Aorta (tissue), 5 donors: ENCODE measurements around the gene PLCD3. TPM values are rescaled to one million over a fixed set of nuclear protein-coding genes. Genes with fewer than 3 reads are reported as not detected.

ENCODE experiments used
- ATAC-seq: fragments of 200-7000 bp; cut with Tn5 transposase; one replicate; pipeline ENCODE4 v1.9.1; 2022; ENCODE audit warnings: moderate library complexity; ENCODE audit not compliant: low FRiP score
- DNase-seq, 2 donors: peaks; one replicate each; pipeline ENCODE4 v3.0.0-alpha.2; 2020
- H3K27ac ChIP-seq, 2 donors: one replicate each; pipeline ENCODE4 v1.5.1; 2013; ENCODE audit warnings: low read length in 2 of 2, mild to moderate bottlenecking in 2 of 2, moderate library complexity in 2 of 2, control low read depth in 1 of 2, inconsistent platforms in 1 of 2, low read depth in 1 of 2
- H3K27me3 ChIP-seq, 2 donors: one replicate each; pipeline ENCODE4 v1.6.1; 2013; ENCODE audit warnings: control low read depth in 1 of 2, low read length in 1 of 2, mild to moderate bottlenecking in 1 of 2, moderate library complexity in 1 of 2; ENCODE audit not compliant: insufficient read depth in 2 of 2, control insufficient read depth in 1 of 2
- H3K36me3 ChIP-seq, 2 donors: one replicate each; pipeline ENCODE4 v1.6.1; 2013; ENCODE audit warnings: control low read depth in 1 of 2, low read length in 1 of 2, mild to moderate bottlenecking in 1 of 2; ENCODE audit not compliant: insufficient read depth in 2 of 2, control insufficient read depth in 1 of 2
- H3K4me1 ChIP-seq, 2 donors: one replicate each; pipeline ENCODE4 v1.6.1; 2013; ENCODE audit warnings: low read length in 2 of 2, control low read depth in 1 of 2, mild to moderate bottlenecking in 1 of 2, moderate library complexity in 1 of 2; ENCODE audit not compliant: insufficient read depth in 2 of 2, control insufficient read depth in 1 of 2
- H3K4me3 ChIP-seq, 2 donors: one replicate each; pipeline ENCODE4 v1.5.1; 2013; ENCODE audit warnings: low read length in 2 of 2, control low read depth in 1 of 2, mild to moderate bottlenecking in 1 of 2
- H3K9me3 ChIP-seq: one replicate; pipeline ENCODE4 v1.6.1; 2013; ENCODE audit warnings: mild to moderate bottlenecking, low read length; ENCODE audit not compliant: control insufficient read depth
- WGBS, 2 donors: extraction: QIAGEN DNeasy Blood & Tissue Kit; methylation state at CpG; one replicate each; pipeline ENCODE4 v1.1.7; 2013; 5-methylcytosine and 5-hydroxymethylcytosine counted together
- intact Hi-C, 2 donors: fragments of 100-400 bp; cut with DNase I; formaldehyde crosslinking; loops; one replicate each; pipeline versions ENCODE4 v1.14.2 to v1.15.0; 2022
- polyA plus RNA-seq, 2 donors: library from polyadenylated mRNA; stranded (reverse); fragments of 200-250 nt; gene quantifications; one replicate each; pipeline ENCODE4 v1.2.3, GENCODE V29; 2013
- total RNA-seq, 2 donors: library from RNA; stranded (reverse); fragmentation: NEBNext Ultra II Directional; extraction: Animal tissue kit (Norgen Biotek cat#: 25700); gene quantifications; one replicate each; pipeline ENCODE4 v1.2.1, GENCODE V29; 2021
- donor health status: healthy with polysubstance abuse.
- donor health status: Bipolar disorder and iron deficiency.
- donor health status: DM: no; HTN: no; CAD: no.
- donor health status: DM: no; HTN: no; CAD: no.
- donor health status: DM: yes; HTN: yes; CAD: no.

The PLCD3 gene
- total and polyA plus RNA-seq, 4 donors, result 22.8 to 97.4 (median 94.2) TPM

DNA sequence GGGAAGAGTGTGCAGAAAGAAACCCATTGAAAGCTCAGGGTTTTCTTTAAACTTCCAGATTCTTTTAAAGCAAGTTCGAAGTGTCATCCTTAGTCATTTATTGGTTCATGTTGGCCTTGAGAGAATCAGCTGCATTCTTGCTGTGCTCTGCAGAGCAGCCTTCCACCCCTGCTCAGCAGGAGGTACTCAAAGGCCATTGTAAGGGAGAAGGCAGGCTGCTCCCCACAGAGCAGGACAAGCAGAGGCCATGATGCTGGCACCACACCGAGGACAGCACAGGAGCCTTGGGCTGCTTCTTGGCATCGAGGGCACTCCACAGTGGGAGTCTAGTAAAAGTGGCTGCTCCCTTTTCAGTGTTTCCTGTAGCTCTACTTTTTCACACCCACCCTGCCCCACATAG is 41.6 kb downstream of the PLCD3 start:
- peaks cover 2 to 5% of the 10 kb centered on the region in 2 donors for H3K4me1 ChIP-seq
- H3K27me3 ChIP-seq, result no peaks in the 10 kb centered on the region
- DNase-seq, result no peak
- peak overlapping the region; percentile 23 to 61 for H3K27ac ChIP-seq
- ATAC-seq, result no peak
- H3K4me3 ChIP-seq, result no peak overlapping the region
- intact Hi-C loops, result no loop called here
- 67 to 81% methylated on average over 3 of the region's 3 CpGs for whole genome bisulfite sequencing, 2 donors
- H3K36me3 ChIP-seq, result peaks cover 0 to 2% of the 10 kb centered on the region in 2 donors
- H3K9me3 ChIP-seq, result no peaks in the 10 kb centered on the region

DNA sequence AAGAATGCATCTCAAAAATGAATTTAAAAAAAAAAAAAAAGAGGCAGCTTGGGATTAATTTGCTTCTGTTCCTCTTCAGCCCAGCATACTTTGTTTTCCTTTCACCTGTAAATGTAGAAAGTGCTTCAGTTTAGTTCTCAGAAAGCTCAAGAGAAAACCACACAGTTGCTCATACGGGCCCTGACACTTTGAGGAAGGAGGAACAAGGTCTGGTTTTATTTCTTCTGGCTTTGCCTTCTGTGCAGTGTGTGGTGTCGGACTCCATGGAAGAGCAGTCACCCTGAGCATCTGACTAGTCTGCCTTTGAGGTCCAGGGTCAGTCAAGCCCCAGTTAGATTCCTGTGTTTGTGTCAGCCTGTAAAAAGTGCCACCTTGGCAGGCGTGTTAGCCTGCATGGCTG is 43.6 kb downstream of the PLCD3 start:
- H3K27me3 ChIP-seq, result no peaks in the 10 kb centered on the region
- intact Hi-C loops, result no loop called here
- H3K4me1 ChIP-seq, result peaks cover 2 to 5% of the 10 kb centered on the region in 2 donors
- WGBS, 2 donors, result 11 to 21% methylated on average over 3 of the region's 3 CpGs
- H3K36me3 ChIP-seq, result peaks cover 0 to 2% of the 10 kb centered on the region in 2 donors
- no peak for ATAC-seq
- DNase-seq, result no peak
- H3K4me3 ChIP-seq, result no peak overlapping the region
- no peaks in the 10 kb centered on the region for H3K9me3 ChIP-seq
- H3K27ac ChIP-seq, result peak overlapping the region in 1 of 2 donors; percentile 95

DNA sequence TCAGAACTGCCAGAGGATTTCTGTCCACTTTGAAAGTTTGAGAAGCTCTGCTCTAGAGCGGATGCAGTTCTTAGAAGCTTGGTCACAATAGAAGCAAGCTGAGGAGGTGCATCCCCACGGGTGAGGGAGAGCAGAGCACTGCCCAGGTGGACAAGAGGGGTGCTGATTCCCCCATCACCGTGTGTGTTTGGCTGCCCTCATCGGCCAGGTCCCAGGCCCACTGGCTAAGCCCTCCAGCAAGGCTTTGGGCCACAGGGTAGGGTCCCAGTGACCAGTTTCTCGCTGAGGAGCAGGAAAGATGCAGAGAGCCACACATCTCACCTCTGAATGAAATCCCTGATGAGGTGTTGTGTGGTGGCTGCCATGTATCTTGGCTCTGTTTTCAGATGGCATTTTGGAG is 44.3 kb downstream of the PLCD3 start:
- H3K27me3 ChIP-seq, result no peaks in the 10 kb centered on the region
- H3K9me3 ChIP-seq, result no peaks in the 10 kb centered on the region
- peaks cover 2 to 5% of the 10 kb centered on the region in 2 donors for H3K4me1 ChIP-seq
- no peak overlapping the region for H3K4me3 ChIP-seq
- intact Hi-C loops, result no loop called here
- peak overlapping the region in 1 of 2 donors; percentile 95 for H3K27ac ChIP-seq
- H3K36me3 ChIP-seq, result peaks cover 0 to 2% of the 10 kb centered on the region in 2 donors
- WGBS, 2 donors, result 56 to 59% methylated on average over 5 of the region's 5 CpGs
- ATAC-seq (no peak), DNase-seq (no peak)

DNA sequence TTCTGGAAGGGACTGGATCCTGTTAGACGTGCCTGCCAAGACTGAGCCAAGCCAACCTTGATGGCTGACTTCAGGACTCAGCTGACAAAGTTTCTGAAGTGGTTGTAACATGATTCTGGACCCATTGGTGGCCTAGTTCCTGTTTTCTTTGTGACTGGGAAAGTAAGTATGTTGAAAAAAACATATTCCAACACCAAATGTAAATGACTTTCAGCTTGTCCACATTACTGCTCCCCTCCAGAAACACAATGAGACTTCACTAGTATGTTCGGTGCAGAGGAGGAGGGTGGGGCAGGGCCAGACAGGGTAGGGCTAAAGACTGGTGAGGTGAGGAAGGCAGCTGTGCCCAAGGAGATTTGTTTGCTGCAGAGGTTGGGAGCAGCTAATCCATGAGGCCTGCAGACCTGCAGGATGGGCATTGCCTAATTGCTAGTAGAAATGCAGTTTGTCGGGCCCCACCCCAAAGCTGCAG is 44.8 kb downstream of the PLCD3 start:
- Histone ChIP-seq H3K4me1 (peaks cover 2 to 5% of the 10 kb centered on the region in 2 donors), H3K36me3 (peaks cover 0 to 2% of the 10 kb centered on the region in 2 donors), H3K9me3 (no peaks in the 10 kb centered on the region), H3K27me3 (no peaks in the 10 kb centered on the region), H3K4me3 (no peak overlapping the region), H3K27ac (peak overlapping the region in 1 of 2 donors; percentile 95)
- 5 to 13% methylated on average over 3 of the region's 3 CpGs for WGBS, 2 donors
- ATAC-seq, result peak; percentile 59
- intact Hi-C loops, result no loop called here
- no peak for DNase-seq

DNA sequence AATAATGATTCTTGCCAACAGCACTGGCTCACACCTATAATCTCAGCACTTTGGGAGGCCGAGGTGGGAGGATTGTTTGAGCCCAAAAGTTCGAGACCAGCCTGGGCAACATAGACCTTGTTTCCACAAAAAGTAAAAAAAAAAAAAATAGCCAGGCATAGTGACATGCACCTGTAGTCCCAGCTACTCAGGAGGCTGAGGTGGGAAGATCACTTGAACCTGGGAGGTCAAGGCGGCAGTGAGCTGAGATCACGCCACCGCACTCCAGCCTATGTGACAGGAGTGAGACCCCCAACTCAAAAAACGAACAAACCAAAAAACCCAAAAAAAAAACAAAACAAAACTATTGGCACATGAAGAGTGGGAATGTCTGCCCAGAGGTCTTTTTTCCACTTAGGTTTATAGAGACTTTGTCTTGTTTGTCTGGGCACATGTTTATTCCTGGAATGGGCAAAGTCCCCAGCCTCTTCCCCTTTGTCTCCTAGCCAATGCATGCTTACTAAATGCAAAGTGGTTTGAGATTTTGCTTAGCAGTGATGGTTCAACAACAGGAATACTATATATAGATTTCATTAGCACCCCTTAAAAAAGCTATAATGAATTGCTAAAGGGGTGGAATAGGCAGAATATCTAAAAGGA is 45.3 kb downstream of the PLCD3 start:
- no peak overlapping the region for H3K4me3 ChIP-seq
- ATAC-seq (peak; percentile 14), DNase-seq (no peak)
- peaks cover 2 to 4% of the 10 kb centered on the region in 2 donors for H3K4me1 ChIP-seq
- H3K27ac ChIP-seq, result peak overlapping the region in 1 of 2 donors; percentile 53
- no peaks in the 10 kb centered on the region for H3K27me3 ChIP-seq
- WGBS, 2 donors, result 16 to 21% methylated on average over 6 of the region's 6 CpGs
- peaks cover 2% of the 10 kb centered on the region in 2 donors for H3K36me3 ChIP-seq
- no peaks in the 10 kb centered on the region for H3K9me3 ChIP-seq
- intact Hi-C loops, result no loop called here

DNA sequence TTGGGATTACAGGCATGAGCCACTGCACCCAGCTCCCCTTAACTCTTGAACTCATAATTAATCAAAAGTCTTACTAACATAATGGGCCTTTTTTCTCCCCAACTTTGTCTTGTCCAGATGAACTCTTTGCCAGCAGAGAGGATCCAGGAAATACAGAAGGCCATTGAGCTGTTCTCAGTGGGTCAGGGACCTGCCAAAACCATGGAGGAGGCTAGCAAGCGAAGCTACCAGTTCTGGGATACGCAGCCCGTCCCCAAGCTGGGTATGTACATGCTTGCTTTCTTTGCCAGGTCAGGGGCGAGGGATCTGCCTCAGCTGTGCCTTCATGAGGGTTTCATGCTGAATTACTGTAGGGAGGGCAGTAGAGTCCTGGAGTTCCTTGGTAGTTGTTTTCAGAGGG is 45.9 kb downstream of the PLCD3 start:
- H3K36me3 ChIP-seq, result peaks cover 2 to 5% of the 10 kb centered on the region in 2 donors
- 82 to 86% methylated on average over 4 of the region's 4 CpGs for WGBS, 2 donors
- DNase-seq (no peak), ATAC-seq (no peak)
- H3K27ac ChIP-seq, result peak overlapping the region; percentile 6 to 53
- no peaks in the 10 kb centered on the region for H3K27me3 ChIP-seq
- no peaks in the 10 kb centered on the region for H3K9me3 ChIP-seq
- H3K4me1 ChIP-seq, result peaks cover 0 to 2% of the 10 kb centered on the region in 2 donors
- no peak overlapping the region for H3K4me3 ChIP-seq
- intact Hi-C loops, result no loop called here

DNA sequence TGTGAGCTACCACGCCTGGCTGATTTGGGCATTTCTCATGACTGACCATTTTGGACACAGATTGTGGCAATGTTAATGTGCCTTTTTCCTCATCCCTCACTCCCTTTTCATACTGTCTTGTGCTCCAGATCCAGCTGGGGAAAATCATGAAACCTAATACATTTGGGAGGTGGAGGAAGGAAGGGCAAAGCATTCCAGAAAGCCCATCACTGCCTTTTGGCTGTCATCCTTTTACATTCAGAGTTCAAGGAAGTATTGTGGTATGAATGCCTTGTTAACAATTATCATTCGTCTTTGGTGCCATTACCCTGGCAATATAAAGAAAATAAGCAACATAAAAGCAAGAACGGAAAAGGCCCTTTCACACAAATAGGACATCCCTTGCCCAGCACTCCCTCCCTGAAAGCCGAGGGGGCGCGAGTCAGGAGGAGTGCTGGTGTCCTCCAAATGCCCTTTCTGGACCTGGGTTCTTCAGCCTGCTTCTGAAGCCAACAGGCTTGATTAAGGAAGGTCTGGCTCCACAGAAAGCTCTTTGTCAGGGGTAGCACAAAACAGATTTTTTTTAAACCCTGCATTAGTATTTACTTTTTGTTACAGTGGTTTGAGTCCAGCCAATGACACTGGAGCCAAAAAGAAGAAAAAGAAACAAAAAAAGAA is 51.1 kb downstream of the PLCD3 start:
- no peak for DNase-seq
- Histone ChIP-seq H3K27ac (no peak overlapping the region), H3K4me3 (no peak overlapping the region), H3K36me3 (peaks cover 2 to 5% of the 10 kb centered on the region in 2 donors), H3K27me3 (no peaks in the 10 kb centered on the region), H3K9me3 (no peaks in the 10 kb centered on the region), H3K4me1 (peaks cover 0 to 3% of the 10 kb centered on the region in 2 donors)
- no peak for ATAC-seq
- intact Hi-C loops, result no loop called here
- 91% methylated on average over 6 of the region's 6 CpGs for WGBS, 2 donors

DNA sequence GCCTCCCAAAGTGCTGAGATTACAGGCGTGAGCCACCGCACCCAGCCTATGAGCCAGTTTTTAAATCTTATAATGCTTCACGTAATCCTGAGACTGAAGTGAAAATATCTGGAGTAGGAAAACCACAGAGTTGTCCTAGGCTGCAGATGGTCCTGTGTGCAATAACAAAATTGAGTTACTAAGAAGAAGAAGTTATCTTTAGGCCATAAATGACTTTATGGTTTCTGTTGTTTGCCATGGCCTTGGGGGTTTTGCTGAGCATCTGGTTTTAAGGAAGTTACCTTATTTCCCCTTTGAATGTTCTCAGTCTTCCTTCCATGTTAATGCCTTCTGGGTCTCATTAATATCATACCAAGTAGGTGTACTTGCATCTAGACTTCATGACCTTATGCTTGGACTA is 54.7 kb downstream of the PLCD3 start:
- WGBS, 2 donors, result 90% methylated on average over 3 of the region's 3 CpGs

More for the DNA sequence above, 54.7 kb downstream of the PLCD3 start:
- DNase-seq (peak in 1 of 2 donors; percentile 12), ATAC-seq (no peak)
- Histone ChIP-seq H3K4me3 (no peak overlapping the region), H3K9me3 (no peaks in the 10 kb centered on the region), H3K27ac (no peak overlapping the region), H3K27me3 (no peaks in the 10 kb centered on the region), H3K4me1 (peaks cover 0 to 3% of the 10 kb centered on the region in 2 donors), H3K36me3 (peaks cover 2 to 11% of the 10 kb centered on the region in 2 donors)
- intact Hi-C loops, result no loop called here
